ENCODE data around the gene NR2F6.
A peak's percentile ranks its signal among the peaks of the same experiment; 100 is the strongest.

NR2F6 gene

GRCh38 chr19:17286263-17286662 is 40.5 kb upstream of the NR2F6 start:
- no peak overlapping the region for H3K4me3 ChIP-seq (ENCODE audit: low read depth, low read length)
- no peak for TF ChIP-seq CTCF (IDR thresholded peaks at IDR 0.05; ENCODE audit: low read depth, low read length, missing control alignments)
- DNase-seq (ENCODE audit: low read depth) = no peak

GRCh38 chr19:17285415-17286135 is 39.9 kb upstream of the NR2F6 start:
- no peak for TF ChIP-seq CTCF (IDR thresholded peaks at IDR 0.05; ENCODE audit: low read depth, low read length, missing control alignments)
- no peak overlapping the region for H3K4me3 ChIP-seq (ENCODE audit: low read depth, low read length)
- DNase-seq (ENCODE audit: low read depth) = no peak

- no peak overlapping the region for H3K4me3 ChIP-seq (ENCODE audit: low read depth, low read length)
- no peak for DNase-seq (ENCODE audit: low read depth)
- TF ChIP-seq CTCF (IDR thresholded peaks at IDR 0.05; ENCODE audit: low read depth, low read length, missing control alignments) = no peak
Measured at GRCh38 chr19:17283504-17283996, 37.8 kb upstream of the NR2F6 start.

- DNase-seq (ENCODE audit: low read depth) = peak; percentile 44
- TF ChIP-seq CTCF (IDR thresholded peaks at IDR 0.05; ENCODE audit: low read depth, low read length, missing control alignments) = peak; percentile 89
- peak overlapping the region; percentile 73 for H3K4me3 ChIP-seq (ENCODE audit: low read depth, low read length)
Measured at GRCh38 chr19:17282488-17283125, 36.9 kb upstream of the NR2F6 start.

GRCh38 chr19:17281391-17282304 is 35.9 kb upstream of the NR2F6 start, which contains the start of gene ANKLE1:
Gene ANKLE1, plus strand, starts transcription at chr19:17281901. Its CDS starts 20 bp downstream, at chr19:17281921.
- no peak for DNase-seq (ENCODE audit: low read depth)
- peak within 1 kb of the TSS; percentile 73 for H3K4me3 ChIP-seq (ENCODE audit: low read depth, low read length)
- no peak for TF ChIP-seq CTCF (IDR thresholded peaks at IDR 0.05; ENCODE audit: low read depth, low read length, missing control alignments)

- no peak overlapping the region for H3K4me3 ChIP-seq (ENCODE audit: low read depth, low read length)
- no peak for TF ChIP-seq CTCF (IDR thresholded peaks at IDR 0.05; ENCODE audit: low read depth, low read length, missing control alignments)
- no peak for DNase-seq (ENCODE audit: low read depth)
Measured at GRCh38 chr19:17279436-17279835, 33.7 kb upstream of the NR2F6 start.
